Measurements from ENCODE around the gene TMEM176A. TPM values are rescaled to one million over a fixed set of nuclear protein-coding genes. Genes with fewer than 3 reads are reported as not detected.

Gene TMEM176A
- total RNA-seq, 1 donor from 2014 or later = 11.0 TPM

- H3K9ac ChIP-seq (ENCODE audit: low read depth in 1 of 3, low read length in 3 of 3) = no peak overlapping the region
- no peaks in the 10 kb centered on the region for H3K36me3 ChIP-seq (ENCODE audit: control insufficient read depth in 3 of 3, insufficient read depth in 3 of 3, low read length in 3 of 3)
- no peaks in the 10 kb centered on the region for H3K9me3 ChIP-seq (ENCODE audit: control insufficient read depth in 3 of 3, low read length in 3 of 3)
- H3K4me1 ChIP-seq (ENCODE audit: control insufficient read depth in 3 of 3, insufficient read depth in 3 of 3, low read length in 3 of 3) = no peaks in the 10 kb centered on the region
- peaks cover 18 to 29% (median 25%) of the 10 kb centered on the region in 3 donors for H3K27me3 ChIP-seq (ENCODE audit: control insufficient read depth in 3 of 3, insufficient read depth in 3 of 3, low read length in 3 of 3)
- no peak overlapping the region for H3K4me3 ChIP-seq (ENCODE audit: low read length in 3 of 3)
- no peak overlapping the region for H3K27ac ChIP-seq (ENCODE audit: low read depth, low read length)
These were observed 53.8 kb downstream of the TMEM176A start for GRCh38 chr7:150854066-150855000.

Other genes with a start within 250 kb of the TMEM176A start
- gene GIMAP4, start 233.4 kb upstream of the TMEM176A start, total RNA-seq = 25.6 TPM
- 15.7 TPM for gene GIMAP6, start 168.4 kb upstream of the TMEM176A start, total RNA-seq
- gene GIMAP2, start 115.1 kb upstream of the TMEM176A start, total RNA-seq = 9.4 TPM
- gene GIMAP1, start 84.2 kb upstream of the TMEM176A start, total RNA-seq = 1.0 TPM
- 21.4 TPM for gene GIMAP5, start 63.4 kb upstream of the TMEM176A start, total RNA-seq
- 18.3 TPM for gene TMEM176B, start 405 bp upstream of the TMEM176A start, total RNA-seq
- gene AOC1, start 51.7 kb downstream of the TMEM176A start, total RNA-seq = under 0.01 TPM
- 7.3 TPM for gene KCNH2, start 177.6 kb downstream of the TMEM176A start, total RNA-seq
- 4.7 TPM for gene NOS3, start 190.2 kb downstream of the TMEM176A start, total RNA-seq
- gene ATG9B, start 223.7 kb downstream of the TMEM176A start, total RNA-seq = not detected
- gene ABCB8, start 227.7 kb downstream of the TMEM176A start, total RNA-seq = 15.7 TPM
- gene ASIC3, start 247.8 kb downstream of the TMEM176A start, total RNA-seq = not detected